Suprapubic skin (tissue), 4 donors: ENCODE results near the gene TAOK2. TPM values are rescaled to one million over a fixed set of nuclear protein-coding genes. Genes with fewer than 3 reads are reported as not detected.
A peak's percentile ranks its signal among the peaks of the same experiment; 100 is the strongest.

Experiments used
- DNase-seq, 2 donors: peaks; one replicate each; pipeline ENCODE4 v3.0.0-alpha.2; 2019; ENCODE audit warnings: low spot score in 2 of 2
- H3K27ac ChIP-seq: fragments of 200-600 bp; sonication (generic); one replicate; pipeline ENCODE4 v1.5.1; 2019
- H3K27me3 ChIP-seq: fragments of 200-600 bp; sonication (generic); one replicate; pipeline ENCODE4 v1.5.1; 2019
- H3K36me3 ChIP-seq: fragments of 200-600 bp; sonication (generic); one replicate; pipeline ENCODE4 v1.5.1; 2019
- H3K4me1 ChIP-seq: fragments of 200-600 bp; sonication (generic); one replicate; pipeline ENCODE4 v1.5.1; 2019
- H3K4me3 ChIP-seq: fragments of 200-600 bp; sonication (generic); one replicate; pipeline ENCODE4 v1.5.1; 2019; ENCODE audit warnings: mild to moderate bottlenecking
- H3K9me3 ChIP-seq: fragments of 200-600 bp; sonication (generic); one replicate; pipeline ENCODE4 v1.5.1; 2019
- EP300 ChIP-seq: sonication (generic); formaldehyde crosslinking; IDR thresholded peaks from one replicate; pipeline ENCODE4 v1.6.1; 2017; ENCODE audit warnings: antibody characterized with exemption
- POLR2A ChIP-seq, 2 donors: fragments of 450-650 bp; IDR thresholded peaks; one replicate each; pipeline ENCODE4 v1.6.1; 2017; ENCODE audit warnings: antibody characterized with exemption in 2 of 2, mild to moderate bottlenecking in 2 of 2, moderate library complexity in 2 of 2
- POLR2AphosphoS5 ChIP-seq, 3 donors: sonication (generic); formaldehyde crosslinking; IDR thresholded peaks; one replicate each; pipeline ENCODE4 v1.6.1; 2017; ENCODE audit warnings: antibody characterized with exemption in 3 of 3
- WGBS: methylation state at CpG from one replicate; pipeline ENCODE4 v1.1.5; 2018; 5-methylcytosine and 5-hydroxymethylcytosine counted together
- total RNA-seq, 4 donors: library from RNA; depleted of rRNA; stranded (reverse); fragments of >200 nt; gene quantifications; one replicate each; pipeline ENCODE4 v1.1.0, GENCODE V29; 2016
- TF ChIP-seq, protein P1 (sequence below), 2 donors: fragments of 200-600 bp in 1 of 2; fragments of 450-650 bp in 1 of 2; sonication (generic) in 1 of 2; IDR thresholded peaks; one replicate each; pipeline ENCODE4 v1.5.1; 2016 to 2019; ENCODE audit warnings: antibody characterized with exemption in 2 of 2, mild to moderate bottlenecking in 1 of 2, moderate library complexity in 1 of 2

The TAOK2 gene
- total RNA-seq, 4 donors from 2014 or later, result 29.1 to 54.4 (median 39.1) TPM

DNA sequence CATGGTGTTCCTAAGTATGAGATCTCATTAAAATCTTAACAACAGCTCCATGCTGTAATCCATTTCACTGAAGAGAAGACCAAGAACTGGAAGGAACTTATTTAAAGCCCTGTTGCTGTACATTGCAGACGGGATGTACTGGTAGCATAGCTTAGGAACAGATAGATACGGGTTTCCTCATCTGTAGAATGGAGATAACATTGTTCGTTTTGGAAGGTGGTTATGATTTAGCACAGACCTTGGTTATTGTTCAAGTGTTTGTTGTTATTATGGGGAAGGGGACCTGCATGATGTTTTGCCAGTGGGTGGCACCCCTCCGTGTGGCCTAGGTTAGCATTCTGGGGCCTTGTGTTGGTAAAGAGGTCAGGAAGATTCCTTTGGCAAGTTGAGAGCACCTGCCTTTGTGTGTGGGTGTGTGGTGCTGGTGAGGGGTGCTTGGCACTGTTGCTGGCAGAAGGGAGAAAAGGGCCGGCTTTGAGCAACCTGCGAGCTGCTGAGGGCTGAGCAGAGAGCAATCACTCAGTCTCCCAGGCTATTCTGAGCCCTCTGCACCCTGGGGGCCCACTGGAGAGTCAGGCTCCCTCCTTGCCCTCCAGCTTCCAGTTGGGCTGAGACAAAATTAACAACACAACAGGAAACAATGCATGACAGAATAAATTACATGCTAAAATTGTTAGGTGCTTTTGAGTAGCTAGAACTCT lies 2.3 kb downstream of the TAOK2 start:
- H3K9me3 ChIP-seq, result no peaks in the 10 kb centered on the region
- H3K36me3 ChIP-seq, result peaks cover 45% of the 10 kb centered on the region
- peaks cover 47% of the 10 kb centered on the region for H3K4me1 ChIP-seq
- H3K4me3 ChIP-seq, result peak overlapping the region; percentile 96
- 21% methylated on average over 6 of the region's 6 CpGs for WGBS
- DNase-seq, result no peak
- H3K27ac ChIP-seq, result peak overlapping the region; percentile 40
- no peaks in the 10 kb centered on the region for H3K27me3 ChIP-seq
- TF ChIP-seq POLR2A (IDR thresholded peaks at IDR 0.05), result no peak
- TF ChIP-seq POLR2AphosphoS5 (IDR thresholded peaks at IDR 0.05), result no peak
- TF ChIP-seq EP300, result no peak
- TF ChIP-seq, protein P1, sequence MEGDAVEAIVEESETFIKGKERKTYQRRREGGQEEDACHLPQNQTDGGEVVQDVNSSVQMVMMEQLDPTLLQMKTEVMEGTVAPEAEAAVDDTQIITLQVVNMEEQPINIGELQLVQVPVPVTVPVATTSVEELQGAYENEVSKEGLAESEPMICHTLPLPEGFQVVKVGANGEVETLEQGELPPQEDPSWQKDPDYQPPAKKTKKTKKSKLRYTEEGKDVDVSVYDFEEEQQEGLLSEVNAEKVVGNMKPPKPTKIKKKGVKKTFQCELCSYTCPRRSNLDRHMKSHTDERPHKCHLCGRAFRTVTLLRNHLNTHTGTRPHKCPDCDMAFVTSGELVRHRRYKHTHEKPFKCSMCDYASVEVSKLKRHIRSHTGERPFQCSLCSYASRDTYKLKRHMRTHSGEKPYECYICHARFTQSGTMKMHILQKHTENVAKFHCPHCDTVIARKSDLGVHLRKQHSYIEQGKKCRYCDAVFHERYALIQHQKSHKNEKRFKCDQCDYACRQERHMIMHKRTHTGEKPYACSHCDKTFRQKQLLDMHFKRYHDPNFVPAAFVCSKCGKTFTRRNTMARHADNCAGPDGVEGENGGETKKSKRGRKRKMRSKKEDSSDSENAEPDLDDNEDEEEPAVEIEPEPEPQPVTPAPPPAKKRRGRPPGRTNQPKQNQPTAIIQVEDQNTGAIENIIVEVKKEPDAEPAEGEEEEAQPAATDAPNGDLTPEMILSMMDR (IDR thresholded peaks at IDR 0.05), result no peak

DNA sequence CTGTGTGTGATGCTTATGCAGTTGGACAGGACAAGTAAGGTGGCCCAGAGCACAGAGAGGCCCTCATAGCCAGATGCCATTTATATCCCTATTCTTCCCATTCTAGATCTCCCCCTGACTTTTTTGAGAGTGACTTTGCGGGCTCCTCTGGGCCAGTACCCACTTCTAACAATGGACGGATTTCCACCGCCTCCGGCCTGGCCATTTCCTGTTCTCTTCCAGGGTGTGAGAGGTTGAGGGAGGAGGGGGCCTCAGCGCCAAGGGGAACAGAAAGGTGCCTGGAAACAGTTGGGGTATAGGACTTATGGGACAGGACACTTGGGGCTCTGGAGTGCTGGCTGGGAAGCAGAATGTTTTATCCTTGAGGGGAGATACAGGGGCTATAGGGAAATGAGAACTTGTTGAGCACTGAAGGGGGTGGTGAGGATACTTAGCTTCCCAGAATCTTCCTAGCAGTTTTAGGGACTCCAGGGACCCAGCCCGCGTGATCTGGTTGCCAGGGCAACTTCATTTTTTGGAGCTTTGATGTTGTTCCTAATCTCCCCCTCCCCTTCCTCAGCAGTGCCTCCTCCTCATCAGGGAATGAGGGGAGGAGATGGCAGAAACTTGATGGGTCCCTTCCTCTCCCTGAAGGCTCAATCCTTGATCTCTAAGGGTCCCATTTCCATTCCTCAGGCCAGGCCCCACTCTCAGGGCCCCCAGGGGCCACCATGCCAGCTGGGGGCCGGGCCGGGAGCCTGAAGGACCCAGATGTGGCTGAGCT lies 3.6 kb downstream of the TAOK2 start:
- peaks cover 47% of the 10 kb centered on the region for H3K4me1 ChIP-seq
- no peaks in the 10 kb centered on the region for H3K9me3 ChIP-seq
- H3K36me3 ChIP-seq, result peaks cover 52% of the 10 kb centered on the region
- H3K27ac ChIP-seq, result peak overlapping the region; percentile 46
- TF ChIP-seq, protein P1 (IDR thresholded peaks at IDR 0.05), result no peak
- TF ChIP-seq POLR2AphosphoS5 (IDR thresholded peaks at IDR 0.05) (no peak), POLR2A (IDR thresholded peaks at IDR 0.05) (no peak), EP300 (no peak)
- 74% methylated on average over 9 of the region's 9 CpGs for WGBS
- no peak for DNase-seq
- H3K4me3 ChIP-seq, result peak overlapping the region; percentile 96
- no peaks in the 10 kb centered on the region for H3K27me3 ChIP-seq

DNA sequence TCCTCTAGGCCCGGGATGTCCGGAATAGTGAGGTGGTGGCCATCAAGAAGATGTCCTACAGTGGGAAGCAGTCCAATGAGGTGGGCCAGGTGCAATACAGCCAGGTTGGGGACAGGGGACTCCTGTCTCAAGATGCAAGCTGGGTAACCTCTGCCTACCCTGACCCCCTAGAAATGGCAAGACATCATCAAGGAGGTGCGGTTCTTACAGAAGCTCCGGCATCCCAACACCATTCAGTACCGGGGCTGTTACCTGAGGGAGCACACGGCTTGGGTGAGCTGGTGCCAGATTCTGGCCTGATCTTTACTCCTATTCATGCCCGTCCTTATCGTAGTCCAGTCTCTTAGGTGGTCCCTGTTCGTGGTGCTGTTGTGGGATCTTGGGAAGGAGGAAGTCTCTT lies 4.4 kb downstream of the TAOK2 start:
- 92% methylated on average over 6 of the region's 9 CpGs for WGBS
- Histone ChIP-seq H3K27ac (peak overlapping the region; percentile 46), H3K36me3 (peaks cover 61% of the 10 kb centered on the region), H3K27me3 (no peaks in the 10 kb centered on the region), H3K9me3 (no peaks in the 10 kb centered on the region), H3K4me1 (peaks cover 44% of the 10 kb centered on the region), H3K4me3 (no peak overlapping the region)
- no peak for DNase-seq
- TF ChIP-seq POLR2A (IDR thresholded peaks at IDR 0.05) (no peak), POLR2AphosphoS5 (IDR thresholded peaks at IDR 0.05) (no peak), EP300 (no peak)
- TF ChIP-seq, protein P1 (IDR thresholded peaks at IDR 0.05), result no peak

DNA sequence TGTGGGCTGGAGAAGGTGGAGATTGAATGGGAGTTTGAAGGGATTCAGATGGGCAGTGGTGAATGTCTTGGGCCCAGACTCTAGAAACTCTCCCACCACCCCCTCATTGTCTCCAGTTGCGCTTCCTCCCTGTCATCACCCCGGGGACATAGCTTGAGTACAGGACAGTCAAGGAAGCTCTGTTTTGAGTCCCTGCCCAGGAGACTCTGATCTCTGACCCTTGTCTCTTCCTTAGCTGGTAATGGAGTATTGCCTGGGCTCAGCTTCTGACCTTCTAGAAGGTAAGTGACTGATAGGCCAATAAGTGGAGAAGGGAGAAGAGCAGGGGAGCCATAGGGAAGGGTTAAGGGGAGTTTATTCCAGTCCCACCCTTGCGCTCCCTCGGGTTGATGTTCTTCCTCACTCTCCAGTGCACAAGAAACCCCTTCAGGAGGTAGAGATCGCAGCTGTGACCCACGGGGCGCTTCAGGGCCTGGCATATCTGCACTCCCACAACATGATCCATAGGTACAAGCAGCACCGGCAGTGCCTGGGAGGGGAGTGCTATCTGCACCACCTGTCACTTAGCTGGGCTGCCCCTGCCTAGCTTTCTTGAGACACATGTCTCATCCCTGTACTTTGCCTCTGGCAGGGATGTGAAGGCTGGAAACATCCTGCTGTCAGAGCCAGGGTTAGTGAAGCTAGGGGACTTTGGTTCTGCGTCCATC lies 5.0 kb downstream of the TAOK2 start:
- Histone ChIP-seq H3K4me3 (no peak overlapping the region), H3K36me3 (peaks cover 67% of the 10 kb centered on the region), H3K27me3 (no peaks in the 10 kb centered on the region), H3K4me1 (peaks cover 41% of the 10 kb centered on the region), H3K9me3 (no peaks in the 10 kb centered on the region), H3K27ac (no peak overlapping the region)
- no peak for DNase-seq
- TF ChIP-seq POLR2A (IDR thresholded peaks at IDR 0.05), result no peak
- no peak for TF ChIP-seq POLR2AphosphoS5 (IDR thresholded peaks at IDR 0.05)
- TF ChIP-seq EP300, result no peak
- TF ChIP-seq, protein P1 (IDR thresholded peaks at IDR 0.05), result no peak
- 93% methylated on average over 9 of the region's 9 CpGs for WGBS
